Measurements from ENCODE around the gene NUDT7. TPM values are rescaled to one million over a fixed set of nuclear protein-coding genes. Genes with fewer than 3 reads are reported as not detected.
A peak's percentile ranks its signal among the peaks of the same experiment; 100 is the strongest.

The NUDT7 gene
- total RNA-seq, 1 experiment from 2014 or later = not detected

GRCh38 chr16:77788181-77789084 is 66.1 kb downstream of the NUDT7 start, which contains the start of gene VAT1L:
Gene VAT1L (plus strand): TSS chr16:77788564. CDS start chr16:77788683, 119 bp downstream.
- DNase-seq = no peak
- H3K4me3 ChIP-seq = peak within 1 kb of the TSS; percentile 21
- H3K9me3 ChIP-seq = no peaks in the 10 kb centered on the region
- H3K27me3 ChIP-seq = peaks cover 19% of the 10 kb centered on the region
- no peaks in the 10 kb centered on the region for H3K36me3 ChIP-seq

GRCh38 chr16:77789085-77790008 is 67.0 kb downstream of the NUDT7 start:
- Histone ChIP-seq H3K9me3 (no peaks in the 10 kb centered on the region), H3K4me3 (no peak overlapping the region), H3K36me3 (no peaks in the 10 kb centered on the region), H3K27me3 (peaks cover 19% of the 10 kb centered on the region)
- no peak for DNase-seq

- Histone ChIP-seq H3K36me3 (no peaks in the 10 kb centered on the region), H3K4me3 (no peak overlapping the region), H3K9me3 (no peaks in the 10 kb centered on the region), H3K27me3 (peaks cover 19% of the 10 kb centered on the region)
- DNase-seq = no peak
Measured at GRCh38 chr16:77790009-77790372, 67.7 kb downstream of the NUDT7 start.

DNA sequence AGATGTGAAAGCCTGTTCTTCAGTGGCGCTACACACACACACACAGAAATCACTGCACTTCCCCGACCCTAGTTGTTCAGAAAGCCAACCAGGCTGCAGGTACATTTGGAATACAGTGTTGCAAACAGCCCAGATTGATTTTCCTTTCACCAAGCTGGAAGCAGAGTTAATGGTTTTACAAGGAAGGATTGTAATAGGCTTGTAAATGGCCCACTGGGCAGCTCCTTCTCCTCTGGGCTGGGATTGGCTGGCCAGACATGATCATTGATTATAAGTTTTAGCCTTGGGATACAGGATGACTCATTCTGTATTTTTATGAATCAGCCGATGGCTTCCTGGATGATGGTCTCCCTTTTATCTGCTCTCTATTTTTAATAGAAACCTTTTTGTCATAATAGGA is 68.6 kb downstream of the NUDT7 start:
- Histone ChIP-seq H3K27me3 (peaks cover 19% of the 10 kb centered on the region), H3K4me3 (no peak overlapping the region), H3K9me3 (no peaks in the 10 kb centered on the region), H3K36me3 (no peaks in the 10 kb centered on the region)
- no peak for DNase-seq

Other genes with a start within 250 kb of the NUDT7 start
- not detected in 2 replicates for gene VAT1L, start 66.0 kb downstream of the NUDT7 start, total RNA-seq (2014; rRNA removed; shearing (Covaris generic); ENCODE audit: low replicate concordance)

Data from MG63 (cell line).